ENCODE data around the gene SAMHD1.
"Not testable (repeated sequence)": the region's sequence is repeated elsewhere in the genome, so short reads cannot be mapped to it uniquely, and the experiment has no call there.

SAMHD1 gene

GRCh38 chr20:36917240-36917639 is 34.3 kb downstream of the SAMHD1 start:
- no peak for DNase-seq (ENCODE audit: low read depth in 1 of 2, low spot score in 1 of 2)

DNA sequence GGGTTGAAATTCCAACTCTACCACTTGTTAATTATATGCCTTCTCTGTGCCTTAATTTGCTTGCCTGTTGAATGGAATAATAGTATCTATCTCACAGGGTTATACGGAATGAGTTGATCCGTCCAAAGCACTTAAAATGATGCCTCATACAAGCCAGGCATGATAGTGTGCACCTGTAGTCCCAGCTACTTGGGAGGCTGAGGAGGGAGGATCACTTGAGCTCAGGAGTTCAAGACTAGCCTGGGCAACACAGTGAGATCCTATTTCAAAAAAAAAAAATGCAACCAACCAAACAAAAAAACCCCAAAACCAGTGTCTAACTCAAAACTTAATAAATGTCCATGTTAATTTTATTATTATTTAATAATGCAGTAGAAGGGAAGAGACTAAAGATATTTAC is 35.3 kb downstream of the SAMHD1 start:
- DNase-seq (ENCODE audit: low read depth in 1 of 2, low spot score in 1 of 2): no peak

GRCh38 chr20:36908603-36909002 is 42.9 kb downstream of the SAMHD1 start:
- DNase-seq (ENCODE audit: low read depth in 1 of 2, low spot score in 1 of 2): no peak

GRCh38 chr20:36906086-36906485 is 45.4 kb downstream of the SAMHD1 start:
- DNase-seq (ENCODE audit: low read depth in 1 of 2, low spot score in 1 of 2): not testable (repeated sequence)

DNA sequence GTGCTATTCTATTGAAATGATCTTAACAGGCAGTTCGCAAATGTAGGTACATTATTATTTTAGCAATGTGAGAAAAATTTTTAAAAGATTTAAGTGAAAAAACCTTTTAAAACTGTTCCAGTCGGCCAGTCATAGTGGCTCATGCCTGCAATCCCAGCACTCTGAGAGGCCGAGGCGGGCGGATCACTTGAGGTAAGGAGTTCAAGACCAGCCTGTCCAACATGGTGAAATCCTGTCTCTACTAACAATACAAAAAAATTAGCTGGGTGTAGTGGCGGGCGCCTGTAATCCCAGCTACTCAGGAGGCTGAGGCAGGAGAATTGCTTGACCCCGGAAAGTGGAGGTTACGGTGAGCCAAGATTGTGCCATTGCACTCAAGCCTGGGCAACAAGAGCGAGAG is 45.9 kb downstream of the SAMHD1 start:
- DNase-seq (ENCODE audit: low read depth in 1 of 2, low spot score in 1 of 2): not testable (repeated sequence)

GRCh38 chr20:36904690-36905089 is 46.8 kb downstream of the SAMHD1 start:
- no peak for DNase-seq (ENCODE audit: low read depth in 1 of 2, low spot score in 1 of 2)

DNA sequence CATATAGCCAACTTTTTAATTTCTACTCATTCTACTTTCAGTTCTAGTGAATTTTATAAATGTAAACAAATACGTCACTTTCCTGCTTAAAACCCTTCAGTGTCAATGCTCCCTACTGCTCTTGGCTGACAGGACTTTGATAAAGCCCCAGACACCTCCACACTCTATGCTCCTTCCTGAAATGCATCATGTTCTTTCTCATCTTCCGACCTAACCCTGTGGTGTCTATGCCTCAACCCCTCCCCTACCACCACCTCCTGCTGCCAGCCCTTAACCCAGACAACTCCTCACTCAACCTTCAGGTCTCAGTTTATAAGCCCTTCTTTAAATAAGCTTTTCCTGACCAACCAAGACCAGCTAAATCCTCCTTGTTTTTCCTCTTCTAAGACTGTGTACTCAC is 56.5 kb downstream of the SAMHD1 start:
- DNase-seq (ENCODE audit: low read depth in 1 of 2, low spot score in 1 of 2): no peak

- no peak for DNase-seq (ENCODE audit: low read depth in 1 of 2, low spot score in 1 of 2)
Measured at GRCh38 chr20:36893801-36894200, 57.7 kb downstream of the SAMHD1 start.

DNA sequence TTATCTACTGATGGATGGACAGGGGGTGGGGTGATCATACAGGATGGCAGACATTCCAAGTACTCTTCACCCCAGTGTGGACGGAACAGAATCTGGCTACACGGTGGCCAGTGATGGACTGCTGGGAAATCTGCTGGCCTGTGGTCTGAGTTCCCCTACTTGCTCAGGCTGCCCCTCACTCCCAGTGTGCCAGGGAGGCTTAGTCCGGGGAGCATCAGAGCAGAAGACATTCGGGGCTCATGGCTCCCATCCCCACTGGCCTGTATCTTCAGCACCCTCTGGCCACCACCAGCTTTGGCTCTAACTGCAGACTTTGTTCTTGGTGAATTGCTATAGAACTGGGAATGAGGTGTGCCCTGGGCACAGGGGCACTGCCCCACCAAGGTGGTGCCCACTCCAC is 60.3 kb downstream of the SAMHD1 start:
- DNase-seq (ENCODE audit: low read depth in 1 of 2, low spot score in 1 of 2): no peak

DNA sequence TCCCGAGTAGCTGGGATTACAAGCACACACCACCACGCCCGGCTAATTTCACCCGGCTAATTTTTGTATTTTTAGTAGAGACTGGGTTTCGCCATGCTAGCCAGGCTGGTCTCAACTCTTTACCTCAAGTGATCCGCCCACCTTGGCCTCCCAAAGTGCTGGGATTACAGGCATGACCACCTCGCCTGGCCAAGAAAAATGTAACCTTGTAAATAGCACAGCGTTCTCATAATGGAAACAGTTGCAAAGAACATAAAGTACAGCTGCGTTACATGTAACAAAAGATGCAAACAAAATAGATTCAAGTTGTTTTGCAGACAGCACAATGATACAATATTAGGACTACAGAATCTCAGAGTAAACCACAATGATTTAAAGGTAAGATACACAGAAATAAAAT is 60.9 kb downstream of the SAMHD1 start:
- no peak for DNase-seq (ENCODE audit: low read depth in 1 of 2, low spot score in 1 of 2)

DNA sequence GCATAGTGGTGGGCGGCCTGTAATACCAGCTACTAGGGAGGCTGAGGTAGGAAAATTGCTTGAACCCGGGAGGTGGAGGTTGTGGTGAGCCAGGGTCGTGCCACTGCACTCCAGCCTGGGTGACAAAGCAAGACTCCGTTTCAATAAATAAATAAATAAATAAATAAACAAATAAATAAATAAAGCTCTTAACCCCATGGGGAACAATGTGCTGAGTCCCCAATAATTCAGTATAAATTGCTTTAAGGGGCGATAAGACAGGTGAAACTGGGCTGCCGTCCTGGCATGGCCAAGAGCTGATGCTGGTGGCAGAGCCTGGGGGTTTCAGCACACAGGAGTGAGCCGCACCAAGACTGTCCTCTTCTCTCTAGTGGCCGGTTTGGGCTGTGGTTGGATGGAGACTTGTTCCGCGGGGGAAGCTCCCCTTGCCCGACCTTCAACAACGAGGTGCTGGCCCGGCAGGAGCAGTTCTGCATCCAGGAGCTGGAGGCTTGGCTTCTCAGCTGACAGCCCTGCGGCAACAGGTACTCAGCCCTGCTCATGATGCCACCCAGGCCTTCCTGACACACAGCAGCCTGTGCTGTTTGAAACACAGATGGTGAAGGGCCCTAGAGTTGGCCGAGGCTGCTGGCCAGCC is 62.5 kb downstream of the SAMHD1 start:
- no peak for DNase-seq (ENCODE audit: low read depth in 1 of 2, low spot score in 1 of 2)

GRCh38 chr20:36887752-36888090 is 63.8 kb downstream of the SAMHD1 start:
- DNase-seq (ENCODE audit: low read depth in 1 of 2, low spot score in 1 of 2): no peak

DNA sequence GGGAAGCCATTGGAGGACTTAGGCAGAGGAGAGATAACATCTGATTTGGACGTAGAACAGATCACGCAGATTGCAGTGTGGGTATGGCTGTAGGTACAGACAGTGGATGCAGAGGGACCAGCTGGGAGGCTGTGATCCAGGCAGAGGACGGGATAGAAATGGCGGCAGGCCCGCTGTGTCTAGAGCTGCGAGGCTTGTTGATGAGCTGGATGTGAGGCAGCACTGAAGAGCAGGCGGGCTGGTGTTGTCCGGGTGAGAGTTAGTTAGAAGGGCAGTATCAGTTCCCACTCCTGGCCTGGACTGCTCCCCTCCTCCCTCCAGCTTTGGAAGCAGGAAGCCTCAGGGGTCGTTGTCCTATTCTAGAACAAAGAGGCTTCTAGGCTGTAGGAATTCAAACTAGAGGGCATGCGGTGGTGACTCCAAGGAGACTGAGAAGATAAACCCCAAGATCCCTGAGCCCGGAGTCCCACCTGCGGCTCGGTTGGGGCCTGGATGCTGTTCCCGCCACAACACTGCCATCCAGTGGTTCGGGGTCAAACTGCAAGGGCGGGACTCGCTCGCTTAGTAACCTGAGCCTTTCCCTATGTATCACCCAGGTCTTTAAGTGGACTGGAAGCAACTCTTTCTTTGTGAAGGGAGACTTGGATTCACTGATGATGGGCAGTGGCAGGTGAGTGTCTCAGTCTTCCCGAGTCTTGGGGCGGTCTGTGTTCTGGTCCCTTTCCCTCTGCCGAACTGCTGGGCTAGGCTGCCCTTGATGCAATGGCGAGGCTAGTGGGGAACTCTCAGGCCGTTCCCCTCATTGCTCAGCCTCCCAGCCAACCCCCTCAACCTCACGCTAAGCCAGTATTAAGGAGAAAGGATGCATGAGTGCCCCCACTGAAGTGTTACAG is 64.4 kb downstream of the SAMHD1 start:
- peak; percentile 58 to 66 for DNase-seq (ENCODE audit: low read depth in 1 of 2, low spot score in 1 of 2)

GRCh38 chr20:36885356-36885755 is 66.2 kb downstream of the SAMHD1 start:
- DNase-seq (ENCODE audit: low read depth in 1 of 2, low spot score in 1 of 2): no peak

GRCh38 chr20:36883977-36884535 is 67.5 kb downstream of the SAMHD1 start:
- no peak for DNase-seq (ENCODE audit: low read depth in 1 of 2, low spot score in 1 of 2)

DNA sequence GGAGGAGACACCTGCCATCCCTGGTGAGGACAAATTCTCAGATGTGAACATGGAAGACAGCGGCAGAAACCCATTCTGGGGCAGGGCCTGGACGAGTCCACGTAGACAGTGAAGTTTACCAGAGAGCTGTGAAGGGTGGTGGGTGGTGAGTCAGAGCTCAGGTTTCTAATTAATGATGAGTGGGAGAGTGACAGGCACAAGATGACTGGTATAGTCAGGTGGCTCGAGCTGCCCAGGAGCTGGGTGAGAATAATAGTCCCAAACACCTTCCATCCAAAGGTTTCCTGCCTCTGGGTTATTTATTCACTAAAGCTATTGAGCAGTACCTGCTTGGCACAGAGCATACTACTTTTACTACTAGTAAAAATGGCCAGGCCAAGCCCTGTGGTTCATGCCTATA is 69.6 kb downstream of the SAMHD1 start:
- no peak for DNase-seq (ENCODE audit: low read depth in 1 of 2, low spot score in 1 of 2)

DNA sequence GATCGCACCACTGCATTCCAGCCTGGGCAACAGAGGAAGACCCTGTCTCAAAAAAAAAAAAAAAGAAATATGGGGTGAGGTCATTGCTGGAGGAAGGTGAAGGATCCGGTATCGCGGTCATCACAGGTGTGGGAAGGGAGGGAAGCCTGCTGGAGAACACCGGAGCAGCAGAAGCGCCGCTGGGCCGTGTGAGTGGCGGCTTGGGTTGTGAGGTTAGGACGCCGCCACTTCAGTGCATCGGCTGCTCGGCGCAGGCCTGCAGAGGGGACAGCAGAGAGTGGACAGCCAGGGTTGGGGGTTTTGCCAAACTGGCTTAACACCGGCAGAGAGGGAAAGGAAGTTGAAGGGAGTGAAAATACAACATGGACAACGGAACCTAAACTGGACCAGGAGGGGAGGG is 70.2 kb downstream of the SAMHD1 start:
- DNase-seq (ENCODE audit: low read depth in 1 of 2, low spot score in 1 of 2): no peak

DNA sequence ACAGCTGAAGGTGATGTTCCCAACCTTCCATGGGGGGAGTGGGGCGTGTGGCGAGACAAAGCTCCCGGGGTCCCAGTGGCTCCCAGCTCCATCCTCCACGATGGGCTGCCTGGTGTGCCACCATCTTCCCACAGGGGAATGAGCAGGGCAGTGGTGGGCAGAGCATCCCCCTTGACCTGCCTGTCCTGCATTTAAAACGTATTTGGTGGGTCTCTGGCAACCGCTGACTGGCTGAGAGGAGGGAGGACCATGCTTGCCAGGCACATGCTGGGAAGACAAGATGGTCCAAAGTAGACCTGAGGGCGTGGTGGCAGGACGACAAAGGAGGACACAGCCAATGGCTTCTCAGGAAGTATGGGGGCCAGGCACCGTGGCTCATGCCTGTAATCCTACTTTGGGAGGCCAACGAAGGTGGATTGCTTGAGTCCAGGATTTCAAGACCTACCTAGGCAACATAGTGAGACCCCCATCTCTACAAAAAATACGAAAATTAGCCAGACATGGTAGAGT is 70.7 kb downstream of the SAMHD1 start:
- DNase-seq (ENCODE audit: low read depth in 1 of 2, low spot score in 1 of 2): no peak

DNA sequence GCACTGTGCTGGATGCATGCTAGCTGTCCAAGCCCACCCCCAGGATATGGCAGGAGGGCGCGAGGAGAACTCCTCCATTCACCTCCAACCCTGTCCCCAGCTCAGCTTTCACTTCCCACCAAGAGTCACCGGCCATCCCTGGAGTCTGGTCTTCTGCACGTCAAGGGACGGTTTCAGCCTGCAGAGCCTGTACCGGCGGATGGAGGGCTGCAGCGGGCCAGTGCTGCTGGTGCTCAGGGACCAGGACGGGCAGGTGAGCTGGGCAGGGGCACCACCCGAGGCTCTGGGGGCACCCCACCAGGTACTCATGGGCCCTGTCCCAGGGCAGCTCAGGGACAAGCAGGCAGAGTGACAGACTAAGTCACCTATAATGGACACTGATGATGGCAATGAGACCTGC is 72.6 kb downstream of the SAMHD1 start:
- no peak for DNase-seq (ENCODE audit: low read depth in 1 of 2, low spot score in 1 of 2)

DNA sequence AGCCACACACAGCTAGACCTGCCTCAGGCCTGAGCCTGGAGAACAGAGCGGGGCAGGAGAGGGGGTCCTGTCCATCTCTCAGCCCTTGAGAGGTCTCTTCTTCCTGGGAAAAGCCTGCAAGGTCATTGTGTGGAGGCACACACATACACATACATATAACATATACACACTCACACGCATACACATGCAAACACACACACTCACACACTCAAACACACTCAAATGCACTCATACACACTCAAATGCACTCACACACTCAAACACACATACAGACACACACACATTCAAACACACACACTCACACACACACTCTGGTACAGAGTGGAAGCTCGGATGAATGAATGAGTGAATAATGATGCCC is 75.1 kb downstream of the SAMHD1 start:
- DNase-seq (ENCODE audit: low read depth in 1 of 2, low spot score in 1 of 2): no peak

DNA sequence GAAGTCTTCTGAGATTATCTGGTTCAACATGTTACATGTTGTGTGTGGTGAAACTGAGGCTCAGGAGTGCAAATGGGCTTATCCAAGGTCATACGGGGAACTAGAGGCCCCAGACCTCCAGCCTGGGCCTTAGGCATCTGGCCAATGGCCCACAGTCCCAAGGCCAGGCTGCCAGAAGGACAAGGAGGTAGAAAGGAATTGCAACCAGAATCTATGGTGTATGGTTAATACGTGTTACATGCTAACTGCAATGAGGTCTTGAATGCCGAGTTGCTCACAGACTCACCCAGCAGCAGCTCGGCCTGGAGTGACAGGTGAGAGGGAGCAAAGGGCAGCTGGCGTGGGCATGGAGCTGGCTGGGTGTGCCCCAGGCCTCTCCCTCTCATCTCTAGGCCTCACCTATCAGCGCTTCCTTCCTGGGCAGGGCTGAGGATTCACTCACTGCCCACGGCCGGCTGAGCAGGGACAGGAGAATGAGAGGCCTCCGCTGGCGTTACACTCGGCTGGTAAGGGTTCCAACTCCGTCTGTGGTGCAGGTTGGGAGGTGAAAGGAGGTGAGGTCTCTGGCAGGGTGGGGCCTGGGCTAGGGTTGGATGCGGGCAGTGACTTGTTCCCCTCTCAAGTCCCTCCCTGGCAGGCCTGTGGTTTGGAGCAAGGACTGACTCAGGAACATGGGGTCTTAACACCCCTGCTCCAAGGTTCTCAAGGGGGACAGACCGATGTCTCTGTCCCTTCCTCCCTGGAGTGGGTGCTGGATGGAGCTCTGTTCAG is 75.6 kb downstream of the SAMHD1 start, which contains the start of gene TLDC2:
TLDC2 (plus strand) TSS at position 437 of the 771 bp plus-strand sequence; CDS start at position 474, 37 bp downstream.
- DNase-seq (ENCODE audit: low read depth in 1 of 2, low spot score in 1 of 2): no peak

Measured in activated T-helper 1 cell treated with anti-CD3 and anti-CD28 coated beads, Interleukin-2, amount 50 U/mL, for 16 hours (primary cell).